Loucy (cell line): ENCODE data around the gene ZNF410.
"Not testable (repeated sequence)": the region's sequence is repeated elsewhere in the genome, so short reads cannot be mapped to it uniquely, and the experiment has no call there.

ENCODE experiments used
- EZH2phosphoT487 ChIP-seq: fragments of 200-600 bp; IDR thresholded peaks from 2 replicates; pipeline ENCODE4 v1.6.1; 2018; ENCODE audit warnings: antibody characterized with exemption, mild to moderate bottlenecking, moderate library complexity, borderline replicate concordance
- TF ChIP-seq, protein P1 (sequence below): fragments of 200-600 bp; sonication (generic); conservative IDR thresholded peaks from 2 replicates; pipeline ENCODE4 v1.5.1; 2014; ENCODE audit warnings: mild to moderate bottlenecking, antibody characterized with exemption, low read length

DNA sequence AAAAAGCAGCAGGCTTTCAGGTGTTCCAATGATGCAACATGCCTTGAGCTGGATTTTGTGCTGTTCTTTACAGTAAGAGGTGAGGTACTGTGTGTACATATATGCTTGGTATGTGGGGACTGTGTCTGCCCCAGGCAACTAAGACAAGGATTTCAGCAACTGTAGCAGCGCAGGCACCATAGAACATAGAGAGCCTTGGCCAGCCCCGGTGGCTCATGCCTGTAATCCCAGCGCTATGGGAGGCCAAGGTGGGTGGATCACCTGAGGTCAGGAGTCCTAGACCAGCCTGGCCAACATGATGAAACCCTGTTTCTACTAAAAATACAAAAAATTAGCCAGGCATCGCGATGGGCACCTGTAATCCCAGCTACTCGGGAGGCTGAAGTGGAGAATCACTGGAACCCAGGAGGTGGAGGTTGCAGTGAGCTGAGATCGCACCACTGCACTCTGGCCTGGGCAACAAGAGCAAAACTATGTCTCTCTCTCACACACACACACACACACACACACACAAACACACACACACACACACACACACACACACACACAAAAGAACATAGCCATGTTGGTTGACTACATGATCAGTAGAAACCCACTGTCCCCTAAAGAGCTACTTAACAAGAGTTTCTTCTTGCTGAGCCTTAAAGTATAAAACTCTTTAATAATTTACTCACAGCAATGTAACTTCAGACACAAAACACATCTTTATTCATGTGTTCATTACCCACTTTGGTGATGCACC lies 48.2 kb upstream of the ZNF410 start:
- TF ChIP-seq, protein P1, sequence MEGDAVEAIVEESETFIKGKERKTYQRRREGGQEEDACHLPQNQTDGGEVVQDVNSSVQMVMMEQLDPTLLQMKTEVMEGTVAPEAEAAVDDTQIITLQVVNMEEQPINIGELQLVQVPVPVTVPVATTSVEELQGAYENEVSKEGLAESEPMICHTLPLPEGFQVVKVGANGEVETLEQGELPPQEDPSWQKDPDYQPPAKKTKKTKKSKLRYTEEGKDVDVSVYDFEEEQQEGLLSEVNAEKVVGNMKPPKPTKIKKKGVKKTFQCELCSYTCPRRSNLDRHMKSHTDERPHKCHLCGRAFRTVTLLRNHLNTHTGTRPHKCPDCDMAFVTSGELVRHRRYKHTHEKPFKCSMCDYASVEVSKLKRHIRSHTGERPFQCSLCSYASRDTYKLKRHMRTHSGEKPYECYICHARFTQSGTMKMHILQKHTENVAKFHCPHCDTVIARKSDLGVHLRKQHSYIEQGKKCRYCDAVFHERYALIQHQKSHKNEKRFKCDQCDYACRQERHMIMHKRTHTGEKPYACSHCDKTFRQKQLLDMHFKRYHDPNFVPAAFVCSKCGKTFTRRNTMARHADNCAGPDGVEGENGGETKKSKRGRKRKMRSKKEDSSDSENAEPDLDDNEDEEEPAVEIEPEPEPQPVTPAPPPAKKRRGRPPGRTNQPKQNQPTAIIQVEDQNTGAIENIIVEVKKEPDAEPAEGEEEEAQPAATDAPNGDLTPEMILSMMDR = not testable (repeated sequence)
- TF ChIP-seq EZH2phosphoT487 = not testable (repeated sequence)
